ENCODE data around the gene RAB3B.
"Not testable (repeated sequence)": the region's sequence is repeated elsewhere in the genome, so short reads cannot be mapped to it uniquely, and the experiment has no call there.

The RAB3B gene

GRCh38 chr1:51988254-51988653 is 2.2 kb downstream of the RAB3B start:
- no peak for DNase-seq

DNA sequence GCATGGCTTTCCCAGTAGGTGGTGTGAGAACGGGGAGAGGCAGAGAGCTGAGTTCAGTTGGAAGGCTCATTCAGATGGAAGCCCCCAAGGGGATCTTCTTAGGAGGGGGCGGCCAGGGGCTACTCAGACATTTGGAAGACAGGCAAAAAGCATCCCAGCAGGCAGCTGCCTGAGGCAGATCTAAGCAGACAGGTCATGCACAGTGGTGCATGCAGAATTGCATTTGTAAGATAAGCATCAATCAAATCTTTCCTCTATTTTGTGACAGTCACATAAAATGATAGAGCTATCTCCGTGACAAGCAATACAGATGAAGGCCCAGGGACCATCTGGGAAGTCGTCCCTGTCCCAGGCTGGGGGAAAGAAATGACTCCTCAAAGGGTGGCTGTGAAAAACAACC is 3.8 kb downstream of the RAB3B start:
- no peak for DNase-seq

DNA sequence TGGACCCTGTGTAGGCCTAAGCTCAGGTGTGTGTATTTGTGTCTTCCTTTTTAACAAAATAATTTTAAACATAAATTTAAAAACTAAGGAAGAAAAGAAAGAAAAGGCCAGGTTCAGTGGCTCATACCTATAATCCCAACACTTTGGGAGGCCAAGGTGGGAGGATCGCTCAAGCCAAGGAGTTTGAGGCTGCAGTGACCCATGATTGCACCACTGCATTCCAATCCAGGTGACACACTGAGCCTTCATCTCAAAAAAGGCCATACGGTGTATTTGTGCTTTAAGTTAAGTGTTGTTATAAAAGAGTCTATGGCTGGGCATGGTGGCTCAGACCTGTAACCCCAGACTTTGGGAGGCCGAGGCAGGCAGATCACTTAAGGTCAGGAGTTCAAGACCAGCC is 8.3 kb downstream of the RAB3B start:
- no peak for DNase-seq

DNA sequence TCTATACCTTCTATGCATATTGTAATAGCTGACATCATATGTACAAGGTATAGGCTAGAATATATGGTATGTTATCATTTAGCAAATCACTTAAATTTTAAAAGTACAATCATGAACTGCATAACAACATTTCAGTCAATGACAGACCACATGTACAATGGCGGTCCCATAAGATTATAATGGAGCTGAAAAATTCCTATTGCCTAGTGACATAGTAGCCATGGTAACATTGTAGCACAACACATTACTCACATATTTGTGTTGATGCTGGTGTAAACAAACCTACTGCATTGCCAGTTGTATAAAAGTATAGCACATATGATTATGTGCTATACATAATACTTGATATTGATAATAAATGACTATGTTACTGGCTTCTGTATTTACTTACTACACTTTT is 8.9 kb downstream of the RAB3B start:
- no peak for DNase-seq

GRCh38 chr1:51978099-51978498 is 12.4 kb downstream of the RAB3B start:
- no peak for DNase-seq

DNA sequence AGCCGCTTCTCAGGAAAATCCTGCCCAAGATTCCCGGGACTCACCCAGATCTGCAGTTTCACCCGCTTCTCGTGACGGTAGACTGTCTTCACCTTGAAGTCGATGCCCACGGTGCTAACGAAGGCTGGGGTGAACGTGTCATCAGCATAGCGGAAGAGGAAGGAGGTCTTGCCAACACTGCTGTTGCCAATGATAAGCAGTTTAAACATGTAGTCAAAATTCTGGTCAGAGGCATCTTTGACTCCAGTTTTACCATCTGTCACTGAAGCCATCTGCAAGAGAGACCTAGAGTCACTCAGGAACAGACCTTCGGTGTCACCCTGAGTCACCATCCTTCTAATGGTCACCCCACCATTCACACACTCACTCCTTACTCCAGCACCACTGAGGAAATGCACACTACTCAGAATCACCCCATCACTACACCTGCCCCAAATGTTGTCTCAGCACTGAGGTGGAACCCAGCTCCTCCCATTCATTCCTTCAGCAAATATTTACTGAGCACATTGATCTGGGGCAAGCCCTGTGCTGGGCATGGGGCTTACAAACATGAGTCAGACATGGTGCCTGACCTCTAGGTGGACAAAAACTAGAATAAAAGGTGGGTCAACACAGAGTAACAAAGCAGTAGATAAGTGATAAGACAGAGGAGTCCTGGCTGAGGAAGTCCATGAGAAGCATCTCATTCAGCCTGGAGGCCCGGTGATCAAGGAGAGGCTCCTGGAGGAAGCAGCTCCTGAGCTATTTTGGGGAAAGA is 13.5 kb downstream of the RAB3B start:
- no peak for DNase-seq

GRCh38 chr1:51973587-51974474 is 16.7 kb downstream of the RAB3B start:
- no peak for DNase-seq

DNA sequence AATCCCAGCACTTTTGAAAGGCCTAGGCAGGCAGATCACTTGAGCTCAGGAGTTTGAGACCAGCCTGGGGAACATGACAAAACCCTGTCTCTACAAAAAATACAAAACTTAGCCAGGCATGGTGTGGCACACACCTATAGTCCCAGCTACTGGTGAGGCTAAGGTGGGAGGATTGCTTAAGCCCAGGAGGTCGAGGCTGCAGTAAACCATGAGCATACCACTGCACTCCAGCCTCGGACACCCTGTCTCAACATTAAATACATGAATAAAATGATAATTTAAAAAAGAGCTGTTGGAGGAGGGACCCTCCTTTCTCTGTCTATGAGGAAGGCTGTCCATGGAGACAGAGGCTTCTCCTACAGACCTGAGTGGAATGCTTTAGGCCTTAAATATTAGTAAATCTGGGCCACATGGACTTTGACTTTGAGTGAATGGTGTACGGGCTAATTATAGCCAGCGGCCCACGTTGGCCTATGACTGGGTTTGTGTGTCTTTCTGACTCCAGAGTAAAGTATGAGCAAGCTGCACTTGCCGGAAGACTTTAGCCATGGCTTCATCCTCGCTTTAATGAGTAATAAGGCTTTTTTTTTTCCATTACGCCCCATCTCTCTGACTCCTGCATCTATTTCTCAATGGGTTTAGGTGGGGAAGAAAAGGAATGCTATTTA is 21.3 kb downstream of the RAB3B start:
- no peak for DNase-seq

DNA sequence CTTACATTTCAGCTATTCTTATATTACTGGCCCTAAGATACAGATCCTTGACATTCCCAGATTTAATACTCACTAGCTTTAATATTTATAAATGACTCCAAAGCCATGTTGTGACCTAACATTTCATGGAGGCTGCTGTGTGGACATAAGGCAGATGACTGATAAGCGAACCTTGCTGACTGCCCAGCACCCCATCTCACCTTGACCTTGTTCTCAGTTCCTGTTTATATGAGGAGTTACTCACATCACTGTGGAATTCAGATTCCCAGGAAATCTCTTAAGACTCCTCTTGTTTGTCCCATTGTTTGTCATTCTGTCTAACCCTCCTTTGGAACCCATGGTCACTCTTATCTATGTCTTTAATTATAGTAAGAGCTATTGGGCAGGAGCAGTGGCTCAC is 21.9 kb downstream of the RAB3B start:
- no peak for DNase-seq

GRCh38 chr1:51967213-51967791 is 23.2 kb downstream of the RAB3B start:
- DNase-seq, result not testable (repeated sequence)

- no peak for DNase-seq
Observed at GRCh38 chr1:51966559-51966958, 23.9 kb downstream of the RAB3B start.

DNA sequence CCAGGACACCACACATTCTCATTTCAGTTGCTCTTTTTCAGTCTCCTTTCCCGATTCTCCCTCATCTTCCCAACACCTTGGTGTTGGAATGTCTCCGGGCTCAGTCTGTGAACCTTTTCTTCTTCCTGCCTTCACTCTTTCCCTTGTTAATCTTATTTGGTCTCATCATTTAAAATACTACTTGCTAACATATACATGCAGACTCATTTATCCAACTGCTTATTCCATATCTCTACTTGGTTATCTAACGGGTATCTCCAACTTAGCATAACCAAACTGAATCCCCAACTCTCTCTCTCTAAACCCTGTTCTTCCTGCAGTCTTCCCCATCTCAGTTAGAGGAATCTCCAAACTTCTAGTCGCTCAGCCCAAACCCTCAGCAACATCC is 26.2 kb downstream of the RAB3B start:
- no peak for DNase-seq

DNA sequence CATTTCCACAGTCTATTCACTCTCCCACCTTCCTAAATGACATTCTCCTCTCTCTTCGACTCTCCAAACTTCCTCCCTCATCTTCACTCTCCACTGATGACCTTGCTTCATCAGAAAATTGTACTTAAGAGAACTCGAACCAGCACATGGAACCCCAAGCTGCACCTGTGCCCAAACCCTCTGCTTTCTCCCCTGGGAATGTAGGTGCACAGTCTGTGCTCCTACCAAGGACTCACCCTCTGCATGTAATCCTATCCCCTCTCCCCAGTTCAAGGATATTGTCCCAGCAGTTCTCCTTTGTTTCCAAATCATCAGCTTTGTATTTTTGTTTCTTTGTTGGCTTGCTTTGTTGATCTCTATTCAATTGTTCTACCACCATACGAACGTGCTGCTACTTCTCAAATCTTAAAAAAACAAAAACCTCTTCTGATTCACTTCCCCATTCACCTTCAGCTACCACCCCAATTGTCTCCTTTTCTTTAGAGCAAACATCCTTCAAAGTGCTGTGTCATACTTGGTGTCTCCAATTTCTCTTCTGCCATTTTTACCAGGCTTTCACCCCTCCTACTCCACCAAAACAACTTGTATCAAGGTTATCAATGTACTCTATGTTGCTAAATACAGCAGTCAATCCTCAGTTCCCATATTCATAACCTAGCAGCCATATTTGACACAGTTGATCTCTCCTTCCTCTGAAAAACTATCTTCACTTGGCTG is 26.8 kb downstream of the RAB3B start:
- DNase-seq, result no peak

DNA sequence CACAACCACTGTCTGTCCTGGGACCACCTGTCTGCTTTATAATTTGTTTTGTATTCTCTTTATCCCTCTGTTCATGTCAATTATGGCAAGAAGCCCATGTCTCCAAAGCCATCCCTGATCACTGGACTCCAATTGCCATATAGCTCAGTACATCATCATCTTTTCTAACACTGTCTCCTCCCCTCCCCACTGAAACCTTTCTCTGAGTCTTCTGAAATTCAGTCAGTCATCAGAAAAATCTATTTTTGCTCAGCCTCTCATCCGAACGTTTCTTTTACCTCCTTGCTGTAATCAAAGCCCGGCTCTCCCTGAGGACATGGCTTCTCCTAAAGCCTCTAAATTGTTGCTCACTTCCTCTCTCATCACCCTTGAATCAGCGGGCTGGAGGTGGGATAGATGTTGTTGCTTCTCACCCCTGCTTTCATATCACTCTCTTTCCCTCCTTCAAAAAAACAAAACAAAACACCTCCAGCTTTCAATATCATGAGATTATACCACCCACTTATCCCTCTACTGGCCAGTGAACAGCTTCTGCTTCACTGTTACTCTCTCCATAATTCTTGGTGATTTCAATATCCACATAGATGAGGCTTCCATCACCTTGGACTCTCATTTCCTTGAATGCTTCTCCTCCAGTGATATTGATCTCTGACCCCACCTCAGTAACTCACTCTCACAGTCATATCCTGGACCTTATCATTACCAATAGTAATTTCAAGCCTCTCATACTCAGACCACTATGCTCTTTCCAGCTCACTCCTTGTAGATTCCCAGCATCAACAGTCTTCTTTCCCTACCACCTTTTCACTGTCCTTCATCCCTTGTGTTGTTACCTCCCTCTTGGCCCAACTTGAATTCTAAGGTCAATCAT is 27.8 kb downstream of the RAB3B start:
- no peak for DNase-seq

- no peak for DNase-seq
Observed at GRCh38 chr1:51961954-51962353, 28.5 kb downstream of the RAB3B start.

DNA sequence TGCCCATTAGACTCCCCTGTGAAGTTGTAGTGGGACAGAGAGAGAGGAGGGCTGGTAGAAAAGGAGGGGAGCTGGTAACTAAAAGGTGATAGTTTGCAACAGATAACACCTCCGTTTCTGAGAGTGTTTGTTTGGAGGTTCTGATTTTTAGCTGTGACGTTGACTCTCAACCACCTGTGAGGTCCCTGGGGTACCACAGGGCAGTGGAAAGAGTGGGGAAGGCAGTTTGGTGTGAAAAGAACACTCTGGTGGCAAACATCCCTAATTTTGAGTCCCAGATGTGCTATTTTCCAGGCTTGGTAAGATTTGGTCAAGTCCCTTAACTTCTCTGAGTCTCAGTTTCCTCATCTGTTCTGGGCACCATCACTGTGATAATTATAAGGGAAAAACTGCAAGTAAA is 29.3 kb downstream of the RAB3B start:
- DNase-seq, result no peak

DNA sequence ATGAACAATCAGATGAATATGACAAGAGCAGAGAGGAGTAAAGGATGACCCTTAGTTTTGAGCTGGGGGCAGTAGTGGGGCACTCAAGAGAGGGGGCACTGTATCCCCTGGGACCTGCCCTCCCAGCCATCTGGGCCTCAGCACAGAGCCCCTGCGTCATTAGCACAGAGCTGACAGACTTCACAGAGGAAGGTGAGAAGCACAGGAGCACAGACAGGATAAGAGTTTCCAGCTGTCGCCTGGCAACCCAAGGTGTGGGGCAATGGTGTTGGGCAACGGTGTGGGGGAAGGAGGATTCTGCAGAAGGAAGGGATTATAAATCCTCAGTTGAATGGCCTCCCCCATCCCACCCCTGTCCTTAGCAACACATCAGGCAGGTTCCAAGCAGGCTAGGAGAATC is 30.2 kb downstream of the RAB3B start:
- DNase-seq, result no peak

DNA sequence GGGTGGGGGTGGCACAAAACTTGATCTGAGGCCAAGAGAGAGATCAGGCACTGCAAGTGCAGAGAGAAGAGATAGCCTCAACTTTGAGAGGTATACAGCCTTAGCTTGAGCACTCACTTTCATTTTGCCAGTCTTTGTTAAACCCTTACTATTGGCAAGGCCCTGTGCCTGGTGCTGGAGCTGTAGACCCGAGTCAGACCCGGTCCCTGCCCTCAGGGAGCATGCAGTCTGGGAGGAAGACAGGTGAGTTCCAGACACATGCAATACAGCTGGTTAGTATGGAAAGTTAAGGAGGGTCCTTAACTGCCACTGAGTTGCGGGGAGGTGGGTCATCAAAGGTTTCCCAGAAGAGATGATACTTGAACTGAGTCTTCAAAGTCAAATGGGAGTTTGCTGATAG is 31.7 kb downstream of the RAB3B start:
- DNase-seq, result peak; percentile 11

- DNase-seq, result no peak
Observed at GRCh38 chr1:51957618-51958017, 32.9 kb downstream of the RAB3B start.

DNA sequence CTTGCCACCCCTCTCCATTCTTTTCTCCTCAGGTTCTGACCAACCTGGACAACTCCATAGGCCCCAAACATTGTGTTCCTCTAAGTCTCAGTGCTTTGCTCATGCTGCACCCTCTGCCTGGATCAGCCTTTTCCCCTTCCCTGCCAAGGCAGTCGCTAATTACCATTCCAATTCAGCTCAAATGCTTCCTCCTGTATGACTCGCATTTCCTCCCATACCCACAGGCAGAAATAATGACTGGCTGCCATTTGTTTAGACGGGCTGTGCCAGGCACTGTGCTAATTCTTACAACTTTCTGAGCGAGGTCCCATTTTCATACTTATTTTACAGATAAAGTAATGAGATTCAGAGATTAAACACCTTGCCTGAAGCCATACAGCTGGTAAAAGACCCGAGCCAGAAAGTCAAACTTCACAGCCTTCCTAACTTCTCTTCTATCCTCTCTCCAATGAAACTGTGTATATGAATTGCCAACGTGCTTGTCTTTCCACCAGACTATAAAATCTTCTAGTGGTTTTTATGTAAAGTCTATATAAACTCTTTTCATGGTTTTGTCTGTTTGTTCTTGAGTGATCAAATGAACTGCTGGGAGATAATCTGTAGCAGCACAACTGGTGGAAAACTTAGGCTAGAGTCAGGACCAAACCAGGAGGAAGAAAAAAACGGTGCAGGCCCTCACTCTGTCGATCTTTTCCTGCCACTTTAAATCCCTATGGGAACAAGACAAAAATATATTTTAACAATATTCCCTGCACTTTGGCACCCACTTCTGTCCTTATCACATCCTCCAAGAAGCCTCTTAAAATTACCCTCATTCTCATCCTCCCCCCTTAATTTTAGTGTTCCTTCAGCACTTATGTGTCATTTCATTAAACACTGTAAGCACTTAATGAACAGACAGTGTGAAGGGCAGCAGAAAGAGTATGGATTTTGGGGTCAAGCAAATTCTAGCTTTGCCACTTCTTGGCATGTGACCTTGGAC is 33.7 kb downstream of the RAB3B start:
- DNase-seq, result no peak

Measured in hematopoietic multipotent progenitor cell treated with erythropoietin and hydrocortisone succinate and interleukin-3 and kit ligand, for 8 days (in vitro differentiated cells).